IMR-90 (cell line): ENCODE data around the gene MAPKAPK5. TPM values are rescaled to one million over a fixed set of nuclear protein-coding genes. Genes with fewer than 3 reads are reported as not detected.

ENCODE experiments used
- ATAC-seq: fragments of 200-7000 bp; cut with Tn5 transposase; 2 replicates; pipeline ENCODE4 v1.9.1; 2020; ENCODE audit warnings: low read depth, mild to moderate bottlenecking, moderate library complexity
- BruUV-seq: library from RNA; stranded (reverse); fragments of 400-500 nt; replicated peaks from 2 replicates; lab custom pipeline; 2021; lab: Mats Ljungman, UMichigan
- CTCF ChIA-PET: fragments of 300-600 bp; formaldehyde crosslinking; extraction: SDS; loops from one replicate; lab custom pipeline; 2021; ENCODE audit warnings: antibody characterized with exemption; lab: Yijun Ruan, JAX
- POLR2A ChIA-PET: fragments of 300-600 bp; sonication (Branson Sonifier 250); formaldehyde crosslinking; loops from one replicate; lab custom pipeline; 2022; ENCODE audit warnings: antibody characterized with exemption; ENCODE audit not compliant: unreplicated experiment; lab: Charles Lee
- DNase-seq: peaks from one replicate; pipeline ENCODE4 v3.0.0; 2013
- H2AFZ ChIP-seq: replicated peaks from 2 replicates; pipeline ENCODE3; 2013; ENCODE audit warnings: low read length, mild to moderate bottlenecking; ENCODE audit not compliant: poor library complexity
- H2AK5ac ChIP-seq: 2 replicates; pipeline ENCODE4 v1.6.1; 2013; ENCODE audit warnings: low read depth, low read length, inconsistent platforms
- H2AK9ac ChIP-seq: replicated peaks from 2 replicates; pipeline ENCODE3; 2013; ENCODE audit warnings: mild to moderate bottlenecking, low read depth, low read length, moderate library complexity; ENCODE audit not compliant: poor library complexity
- H2BK120ac ChIP-seq: 2 replicates; pipeline ENCODE4 v1.6.1; 2013; ENCODE audit warnings: low read depth, low read length, inconsistent platforms
- H2BK15ac ChIP-seq: 3 replicates; pipeline ENCODE4 v1.6.1; 2013; ENCODE audit warnings: low read depth, low read length, inconsistent platforms
- H2BK20ac ChIP-seq: 2 replicates; pipeline ENCODE4 v1.6.1; 2013; ENCODE audit warnings: low read depth, mild to moderate bottlenecking, inconsistent platforms, low read length, moderate library complexity
- H2BK5ac ChIP-seq: 2 replicates; pipeline ENCODE4 v1.6.1; 2013; ENCODE audit warnings: mild to moderate bottlenecking, low read depth, low read length, inconsistent platforms; ENCODE audit not compliant: poor library complexity, severe bottlenecking
- H3K14ac ChIP-seq: replicated peaks from 2 replicates; pipeline ENCODE4 v1.6.1; 2013; ENCODE audit warnings: low read depth, low read length, inconsistent platforms
- H3K18ac ChIP-seq: 2 replicates; pipeline ENCODE4 v1.6.1; 2013; ENCODE audit warnings: low read depth, low read length, control low read depth
- H3K23ac ChIP-seq: 2 replicates; pipeline ENCODE4 v1.6.1; 2013; ENCODE audit warnings: low read depth, low read length, inconsistent platforms
- H3K27ac ChIP-seq: 2 replicates; pipeline ENCODE4 v1.5.1; 2013; ENCODE audit warnings: mild to moderate bottlenecking, control low read depth, low read length; ENCODE audit not compliant: insufficient read depth
- H3K27me3 ChIP-seq: 2 replicates; pipeline ENCODE4 v1.6.1; 2013; ENCODE audit warnings: low read length; ENCODE audit not compliant: control insufficient read depth, insufficient read depth
- H3K36me3 ChIP-seq: 2 replicates; pipeline ENCODE4 v1.6.1; 2013; ENCODE audit warnings: low read length, mixed read lengths; ENCODE audit not compliant: control insufficient read depth, insufficient read depth
- H3K4ac ChIP-seq: 2 replicates; pipeline ENCODE4 v1.6.1; 2013; ENCODE audit warnings: low read depth, low read length, inconsistent platforms
- H3K4me1 ChIP-seq: 2 replicates; pipeline ENCODE4 v1.6.1; 2013; ENCODE audit warnings: low read length, mixed read lengths; ENCODE audit not compliant: control insufficient read depth, insufficient read depth
- H3K4me2 ChIP-seq: 2 replicates; pipeline ENCODE4 v1.6.1; 2013; ENCODE audit warnings: low read depth, mild to moderate bottlenecking, control low read depth, low read length, moderate library complexity
- H3K4me3 ChIP-seq: 2 replicates; pipeline ENCODE4 v1.5.1; 2013; ENCODE audit warnings: low read depth, mild to moderate bottlenecking, control low read depth, low read length, moderate library complexity; ENCODE audit not compliant: insufficient read depth
- H3K56ac ChIP-seq: 2 replicates; pipeline ENCODE4 v1.6.1; 2013; ENCODE audit warnings: low read length, inconsistent platforms; ENCODE audit not compliant: insufficient read depth; ENCODE audit errors: extremely low read depth
- H3K79me1 ChIP-seq, 2 experiments: 2 replicates each; pipeline ENCODE4 v1.6.1; 2013; ENCODE audit warnings: low read length in 2 of 2, inconsistent platforms in 1 of 2, low read depth in 1 of 2
- H3K9ac ChIP-seq: 2 replicates; pipeline ENCODE4 v1.6.1; 2013; ENCODE audit warnings: low read depth, low read length, control low read depth
- H3K9me1 ChIP-seq: 2 replicates; pipeline ENCODE4 v1.6.1; 2013; ENCODE audit warnings: low read length, inconsistent platforms; ENCODE audit not compliant: insufficient read depth
- H3K9me3 ChIP-seq: 2 replicates; pipeline ENCODE4 v1.6.1; 2013; ENCODE audit warnings: low read length; ENCODE audit not compliant: control insufficient read depth, insufficient read depth
- H4K20me1 ChIP-seq: 2 replicates; pipeline ENCODE4 v1.6.1; 2013; ENCODE audit warnings: low read length, inconsistent platforms; ENCODE audit not compliant: insufficient read depth
- H4K5ac ChIP-seq: 2 replicates; pipeline ENCODE4 v1.6.1; 2013; ENCODE audit warnings: mild to moderate bottlenecking, low read depth, low read length, control low read depth
- H4K8ac ChIP-seq, 2 experiments: 2 replicates each; pipeline ENCODE4 v1.6.1; 2013; ENCODE audit warnings: low read depth in 2 of 2, low read length in 2 of 2, control low read depth in 1 of 2, inconsistent platforms in 1 of 2
- H4K91ac ChIP-seq: 2 replicates; pipeline ENCODE4 v1.6.1; 2013; ENCODE audit warnings: low read depth, low read length, inconsistent platforms; ENCODE audit not compliant: insufficient read depth
- BHLHE40 ChIP-seq: fragments of 150-350 bp; IDR thresholded peaks from 2 replicates; pipeline ENCODE4 v1.6.1; 2016; ENCODE audit warnings: mild to moderate bottlenecking, low read depth, low read length
- CHD1 ChIP-seq: IDR thresholded peaks from 2 replicates; pipeline ENCODE4 v1.6.1; 2012; ENCODE audit warnings: low read depth, low read length, improper control_type of control experiment
- MAFK ChIP-seq: IDR thresholded peaks from 2 replicates; pipeline ENCODE4 v1.6.1; 2012; ENCODE audit warnings: low read depth, low read length, improper control_type of control experiment
- NFE2L2 ChIP-seq: fragments of 150-350 bp; IDR thresholded peaks from 2 replicates; pipeline ENCODE4 v1.6.1; 2016; ENCODE audit warnings: low read depth, mild to moderate bottlenecking, low read length
- POLR2A ChIP-seq: IDR thresholded peaks from 2 replicates; pipeline ENCODE4 v1.6.1; 2012; ENCODE audit warnings: mild to moderate bottlenecking, low read depth, low read length
- RFX5 ChIP-seq: IDR thresholded peaks from 2 replicates; pipeline ENCODE4 v1.8.0; 2012; ENCODE audit warnings: low read depth, mild to moderate bottlenecking, low read length, moderate library complexity
- SMC3 ChIP-seq: fragments of 150-350 bp; IDR thresholded peaks from 2 replicates; pipeline ENCODE4 v1.6.1; 2016; ENCODE audit warnings: low read depth, mild to moderate bottlenecking, antibody characterized with exemption, low read length, moderate library complexity
- WGBS, 2 experiments: methylation state at CpG; one replicate each; pipeline versions ENCODE4 v1.1.5 to v1.1.7; 2013; ENCODE audit warnings: missing lambda C conversion rate in 2 of 2; ENCODE audit not compliant: insufficient read length in 1 of 2; ENCODE audit errors: extremely low coverage in 2 of 2; 5-methylcytosine and 5-hydroxymethylcytosine counted together
- dilution Hi-C: fragments of 300-500 bp; cut with HindIII; formaldehyde crosslinking; loops from one replicate; pipeline ENCODE4 v1.14.3; 2018; ENCODE audit warnings: low sequenced_read_pairs; ENCODE audit not compliant: unreplicated experiment
- in situ Hi-C: fragments of 300-500 bp; cut with MboI; formaldehyde crosslinking; loops from 3 replicates; pipeline ENCODE4 v1.14.3; 2019; ENCODE audit warnings: low sequenced_read_pairs, inconsistent platforms, mixed read lengths
- intact Hi-C: fragments of 100-400 bp; cut with micrococcal nuclease; formaldehyde crosslinking; loops from 2 replicates; pipeline ENCODE4 v1.10.0; 2022
- polyA plus RNA-seq, 3 experiments: library from polyadenylated mRNA; depleted of rRNA; stranded (reverse); fragments of >200 nt; gene quantifications; 2 replicates each; pipeline ENCODE4 v1.2.3, GENCODE V29; 2012; ENCODE audit warnings: low replicate concordance in 1 of 3
- total RNA-seq: library from RNA; depleted of rRNA; stranded (reverse); fragments of >200 nt; gene quantifications from 2 replicates; pipeline ENCODE4 v1.2.3, GENCODE V29; 2012
- TF ChIP-seq, protein P1 (sequence below): fragments of 150-350 bp; IDR thresholded peaks from 2 replicates; pipeline ENCODE4 v1.6.1; 2016; ENCODE audit warnings: low read depth, mild to moderate bottlenecking, low read length, moderate library complexity, borderline replicate concordance

The MAPKAPK5 gene
- total and polyA plus RNA-seq, 2 of the 4 experiments (the other 2 are of a cell fraction) = 35.0 to 44.6 TPM

DNA sequence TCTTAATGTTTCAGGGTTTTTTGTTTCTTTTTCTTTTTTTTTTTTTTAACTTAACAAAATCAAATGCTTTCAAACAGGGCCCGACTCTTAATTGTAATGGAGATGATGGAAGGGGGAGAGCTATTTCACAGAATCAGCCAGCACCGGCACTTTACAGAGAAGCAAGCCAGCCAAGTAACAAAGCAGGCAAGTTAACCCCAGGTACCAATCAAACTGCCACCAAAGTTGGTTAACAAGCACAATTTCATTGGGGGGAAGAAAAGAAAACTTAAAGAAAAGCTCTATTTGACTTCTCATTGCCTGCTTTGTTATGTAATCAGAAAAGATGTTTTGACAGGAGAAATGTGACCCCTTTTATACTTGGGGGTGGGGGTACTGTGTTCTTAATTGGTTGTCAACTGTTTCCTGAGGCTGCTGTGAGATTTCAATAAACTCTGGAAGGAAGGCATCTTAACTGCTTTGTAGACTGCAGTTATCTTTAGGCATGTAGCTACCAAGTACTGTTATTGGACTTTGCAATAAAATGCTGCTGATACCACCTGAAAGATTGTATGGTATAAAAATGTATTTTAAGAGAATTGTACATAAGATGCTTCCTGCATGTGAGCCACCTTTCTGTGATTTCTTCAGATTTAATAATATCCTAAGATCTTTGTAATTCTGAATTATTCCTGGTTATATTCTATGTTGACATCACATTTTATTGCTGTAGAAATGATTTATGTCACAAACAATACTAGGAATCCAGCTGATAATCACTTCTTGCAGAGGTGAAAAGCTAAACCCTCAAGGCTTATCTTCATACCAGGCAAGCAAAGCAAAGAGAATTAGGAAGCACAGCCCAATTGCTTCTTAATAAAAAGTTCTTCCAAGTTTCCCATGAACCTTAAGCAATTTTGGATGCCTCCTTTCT, 26.9 kb downstream of the MAPKAPK5 start (continued):
- no peak for TF ChIP-seq SMC3

DNA sequence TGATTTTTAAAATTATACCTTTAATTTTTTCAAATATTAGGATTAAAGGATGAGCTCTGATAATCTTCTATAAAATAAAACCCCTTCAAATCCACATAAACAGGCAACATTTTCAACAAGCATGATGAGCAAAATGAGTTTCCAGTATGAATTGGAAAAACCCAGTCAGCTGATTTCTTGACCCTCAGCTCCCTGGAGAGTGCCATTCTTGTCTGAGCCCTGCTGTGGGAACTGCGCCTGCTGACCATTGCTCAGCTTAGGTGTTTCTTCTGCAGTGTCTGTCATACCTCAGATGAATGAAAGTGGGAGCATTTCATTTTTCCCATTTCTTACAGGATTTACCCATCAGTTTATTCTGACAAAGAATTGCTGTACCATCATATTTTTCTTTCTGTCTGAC, 27.6 kb downstream of the MAPKAPK5 start:
- Histone ChIP-seq H3K27me3 (no peaks in the 10 kb centered on the region), H3K9me3 (no peaks in the 10 kb centered on the region), H3K79me1 (peaks cover 4 to 7% of the 10 kb centered on the region in 2 experiments; a peak in 3 of 4 replicates), H2BK20ac (no peak overlapping the region), H3K4me1 (no peaks in the 10 kb centered on the region), H2AFZ (no peak overlapping the region), H3K14ac (no peak overlapping the region), H3K56ac (no peak overlapping the region), H2BK15ac (no peak overlapping the region), H2AK9ac (no peak overlapping the region), H3K4ac (no peak overlapping the region), H3K4me2 (no peak overlapping the region), H3K27ac (no peak overlapping the region), H3K18ac (no peak overlapping the region), H3K23ac (no peak overlapping the region), H4K20me1 (no peaks in the 10 kb centered on the region; the same call in 1 of the 2 replicates), H2BK5ac (no peak overlapping the region), H3K4me3 (no peak overlapping the region), H2AK5ac (no peak overlapping the region), H3K9ac (no peak overlapping the region), H3K36me3 (peaks cover 33% of the 10 kb centered on the region), H3K9me1 (peaks cover 3% of the 10 kb centered on the region; the same call in 1 of the 2 replicates), H4K5ac (no peak overlapping the region), H2BK120ac (no peak overlapping the region), H4K91ac (no peak overlapping the region), H4K8ac (no peak overlapping the region)
- dilution Hi-C loops = no loop called here
- no peak for DNase-seq
- in situ Hi-C loops = no loop called here
- ChIA-PET POLR2A (interaction anchor here (0.5 kb wide), 1 partner anchor 156 kb away, joined by 3 read pairs; no protein-coding TSS in a partner anchor), CTCF (interaction anchor here (0.6 to 1.0 kb wide), 2 partner anchors 18 to 296 kb away, joined by 3 to 5 read pairs; no protein-coding TSS in a partner anchor)
- TF ChIP-seq, protein P1, sequence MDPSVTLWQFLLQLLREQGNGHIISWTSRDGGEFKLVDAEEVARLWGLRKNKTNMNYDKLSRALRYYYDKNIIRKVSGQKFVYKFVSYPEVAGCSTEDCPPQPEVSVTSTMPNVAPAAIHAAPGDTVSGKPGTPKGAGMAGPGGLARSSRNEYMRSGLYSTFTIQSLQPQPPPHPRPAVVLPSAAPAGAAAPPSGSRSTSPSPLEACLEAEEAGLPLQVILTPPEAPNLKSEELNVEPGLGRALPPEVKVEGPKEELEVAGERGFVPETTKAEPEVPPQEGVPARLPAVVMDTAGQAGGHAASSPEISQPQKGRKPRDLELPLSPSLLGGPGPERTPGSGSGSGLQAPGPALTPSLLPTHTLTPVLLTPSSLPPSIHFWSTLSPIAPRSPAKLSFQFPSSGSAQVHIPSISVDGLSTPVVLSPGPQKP = no peak
- TF ChIP-seq MAFK (no peak), RFX5 (no peak), POLR2A (no peak), BHLHE40 (no peak), NFE2L2 (no peak), CHD1 (no peak)
- no peak for ATAC-seq
- WGBS, 2 experiments = no CpG with 5 or more reads among the region's 1 CpG
- no TSS peak for BruUV-seq
- intact Hi-C loops = no loop called here
